ENCODE results near the gene DHFR. TPM values are rescaled to one million over a fixed set of nuclear protein-coding genes. Genes with fewer than 3 reads are reported as not detected.

The DHFR gene
- total RNA-seq, 1 experiment from 2014 or later, result 72.2 TPM

- Histone ChIP-seq H4K8ac (replicated peaks; ENCODE audit: insufficient read length, low read depth, low read length) (no peak overlapping the region), H2AK5ac (ENCODE audit: insufficient read length, low read length) (no peak overlapping the region), H3K23me2 (ENCODE audit: insufficient read length, low read depth, low read length, poor library complexity, severe bottlenecking) (no peaks in the 10 kb centered on the region), H3K23ac (ENCODE audit: insufficient read length, low read depth, low read length) (no peak overlapping the region), H2BK20ac (ENCODE audit: low read depth, low read length, poor library complexity, severe bottlenecking) (no peak overlapping the region), H4K91ac (ENCODE audit: insufficient read length, low read depth, low read length) (no peak overlapping the region), H3K4me2 (ENCODE audit: insufficient read depth, insufficient read length, low read length) (no peak overlapping the region), H3K9me3 (ENCODE audit: control insufficient read depth, low read depth, low read length) (no peaks in the 10 kb centered on the region), H2BK15ac (ENCODE audit: low read depth, low read length) (no peak overlapping the region), H3K79me1 (ENCODE audit: insufficient read depth, low read depth, low read length, poor library complexity, severe bottlenecking) (no peaks in the 10 kb centered on the region), H4K20me1 (ENCODE audit: control insufficient read depth, insufficient read depth, insufficient read length) (no peaks in the 10 kb centered on the region), H3K56ac (ENCODE audit: insufficient read length, low read depth, low read length) (no peak overlapping the region), H3K9ac (ENCODE audit: extremely low read depth, insufficient read length, low read length) (no peak overlapping the region), H2AFZ (ENCODE audit: low read length) (no peak overlapping the region), H3K14ac (ENCODE audit: insufficient read depth, low read length) (no peak overlapping the region), H3K4me1 (ENCODE audit: insufficient read depth, low read length) (no peaks in the 10 kb centered on the region), H3K79me2 (ENCODE audit: insufficient read depth, low read length) (no peaks in the 10 kb centered on the region), H3K27me3 (ENCODE audit: insufficient read depth, low read length) (no peaks in the 10 kb centered on the region), H2BK5ac (ENCODE audit: insufficient read length, low read length) (no peak overlapping the region), H4K5ac (ENCODE audit: insufficient read length, low read depth, low read length) (no peak overlapping the region), H2BK120ac (ENCODE audit: low read depth, low read length, poor library complexity, severe bottlenecking) (no peak overlapping the region), H3K4ac (ENCODE audit: low read depth, low read length) (no peak overlapping the region), H2BK12ac (ENCODE audit: insufficient read length, low read depth, low read length) (no peak overlapping the region), H3T11ph (ENCODE audit: low read length) (no peak overlapping the region), H3K27ac (ENCODE audit: insufficient read length, low read depth, low read length) (no peak overlapping the region), H3K18ac (ENCODE audit: insufficient read length, low read depth, low read length) (no peak overlapping the region)
- Mint-ChIP-seq H3K36me3 (ENCODE audit: insufficient read depth in 1 of 3, low read depth in 3 of 3) (peaks cover 6 to 17% (median 9%) of the 10 kb centered on the region in 3 experiments; a peak in 6 of 7 replicates), H3K27me3 (ENCODE audit: low read depth) (no peaks in the 10 kb centered on the region), H3K9me3 (no peaks in the 10 kb centered on the region; a peak in 1 of 5 replicates), H3K4me1 (0 out of 4 replicates have a peak, but pooled peaks cover 3% of the 10 kb centered on the region in 2 experiments), H3K27ac (0 out of 7 replicates have a peak overlapping the region, but pooled peaks of 1 of the 3 experiments have one; percentile 16), H3K4me3 (no peak overlapping the region)
- no peak for TF ChIP-seq CTCF (conservative IDR thresholded peaks at IDR 0.05)
- no CpG with 5 or more reads among the region's 5 CpGs for WGBS (ENCODE audit: extremely low coverage, insufficient read length, low lambda C conversion rate)
- no peak for DNase-seq
Observed at GRCh38 chr5:80625230-80625629, 29.6 kb downstream of the DHFR start.
